Measurements from ENCODE around the gene RGS12. TPM values are rescaled to one million over a fixed set of nuclear protein-coding genes. Genes with fewer than 3 reads are reported as not detected.

The RGS12 gene
- total and polyA plus RNA-seq, 2 of the 8 experiments (the other 6 are each of a cell fraction or from before 2014, with no cell fraction given), result 6.0 to 16.4 TPM

DNA sequence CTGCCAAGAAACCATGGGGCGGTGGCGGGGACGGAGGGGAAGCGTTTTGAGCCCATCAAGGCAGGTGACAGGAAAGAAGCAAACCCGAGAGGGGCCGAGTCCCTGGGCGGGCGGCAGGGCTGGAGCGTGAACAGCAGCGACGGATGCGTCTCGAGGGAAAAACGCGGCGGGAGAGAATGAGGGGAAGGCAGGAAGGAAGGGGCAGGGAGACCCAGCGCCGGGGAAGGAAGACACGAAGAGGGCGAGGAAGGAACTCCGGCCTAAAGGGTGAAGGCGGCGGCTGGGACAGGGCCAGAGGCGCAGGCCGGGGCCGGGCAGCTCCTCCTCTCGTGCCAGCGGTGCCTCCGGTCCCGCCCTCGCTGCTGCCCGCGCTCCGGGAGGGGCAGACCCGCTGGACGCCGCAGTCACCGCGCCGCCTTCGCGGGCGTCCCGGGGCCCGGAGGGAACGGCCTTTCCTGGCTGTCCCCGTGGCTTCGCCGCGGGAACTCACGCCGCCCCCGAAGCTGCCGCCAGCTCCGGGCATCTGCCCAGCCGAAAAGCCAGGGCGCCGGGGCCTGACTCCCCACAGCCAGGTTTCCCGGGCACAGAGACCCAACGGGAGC is 751 bp upstream of the RGS12 start (continued):
- TF ChIP-seq RNF2 (IDR thresholded peaks at IDR 0.05; ENCODE audit: borderline replicate concordance, low read depth, low read length, missing control alignments, poor library complexity, severe bottlenecking) (no peak), PHF8 (conservative IDR thresholded peaks at IDR 0.05; ENCODE audit: low read depth, low read length) (peak; percentile 18; the same call in 1 of the 2 replicates), KDM1A (IDR thresholded peaks at IDR 0.05; ENCODE audit: borderline replicate concordance, low read length) (no peak), BCL11A (IDR thresholded peaks at IDR 0.05; ENCODE audit: low read depth in 2 of 2, low read length in 2 of 2) (no peak), NRF1 (IDR thresholded peaks at IDR 0.05; ENCODE audit: low read depth, low read length) (no peak), TAF7 (optimal IDR thresholded peaks at IDR 0.05; ENCODE audit: borderline replicate concordance, low read depth, low read length) (no peak), JUN (IDR thresholded peaks at IDR 0.05; ENCODE audit: low read depth, low read length) (no peak), CEBPB (IDR thresholded peaks at IDR 0.05; ENCODE audit: low read depth, low read length) (no peak), BACH1 (IDR thresholded peaks at IDR 0.05; ENCODE audit: low read length) (0 out of 2 replicates have a peak, but pooled peaks have one; percentile 3), TBP (IDR thresholded peaks at IDR 0.05; ENCODE audit: low read depth, low read length) (no peak), KDM5A (IDR thresholded peaks at IDR 0.05; ENCODE audit: low read length) (no peak), MAFK (IDR thresholded peaks at IDR 0.05; ENCODE audit: low read depth, low read length) (no peak), EGR1 (IDR thresholded peaks at IDR 0.05; ENCODE audit: borderline replicate concordance, low read depth, low read length) (no peak), CHD2 (IDR thresholded peaks at IDR 0.05; ENCODE audit: low read length) (no peak)
- TF ChIP-seq, protein P1, sequence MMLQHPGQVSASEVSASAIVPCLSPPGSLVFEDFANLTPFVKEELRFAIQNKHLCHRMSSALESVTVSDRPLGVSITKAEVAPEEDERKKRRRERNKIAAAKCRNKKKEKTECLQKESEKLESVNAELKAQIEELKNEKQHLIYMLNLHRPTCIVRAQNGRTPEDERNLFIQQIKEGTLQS (IDR thresholded peaks at IDR 0.05; ENCODE audit: insufficient read depth, low read depth, low read length), result no peak

All from H1 (cell line).